DND-41 (cell line): ENCODE measurements around the gene DCLK2.

ENCODE experiments used
- ATAC-seq: fragments of 200-7000 bp; cut with Tn5 transposase; 3 replicates; pipeline ENCODE4 v1.9.1; 2021; ENCODE audit warnings: low read depth; ENCODE audit not compliant: insufficient read depth
- DNase-seq: peaks from one replicate; pipeline ENCODE4 v3.0.0-alpha.2; 2020
- H2AFZ ChIP-seq: 2 replicates; pipeline ENCODE4 v1.6.0; 2012; ENCODE audit warnings: low read depth, low read length
- H3K27ac ChIP-seq: 2 replicates; pipeline ENCODE4 v1.5.1; 2012; ENCODE audit warnings: low read length, inconsistent platforms
- H3K27me3 ChIP-seq: fragments of 200-600 bp; sonication (generic); 2 replicates; pipeline ENCODE4 v1.6.0; 2012; ENCODE audit warnings: low read length, mild to moderate bottlenecking, inconsistent platforms; ENCODE audit not compliant: insufficient read depth, poor library complexity
- H3K36me3 ChIP-seq: 2 replicates; pipeline ENCODE4 v1.5.1; 2012; ENCODE audit warnings: low read length, inconsistent platforms; ENCODE audit not compliant: insufficient read depth
- H3K4me1 ChIP-seq: 2 replicates; pipeline ENCODE4 v1.5.1; 2012; ENCODE audit warnings: mild to moderate bottlenecking, low read length; ENCODE audit not compliant: insufficient read depth
- H3K4me2 ChIP-seq: 2 replicates; pipeline ENCODE4 v1.6.0; 2012; ENCODE audit warnings: mild to moderate bottlenecking, moderate library complexity, low read length, inconsistent platforms; ENCODE audit not compliant: insufficient read depth
- H3K4me3 ChIP-seq, 2 experiments: fragments of 200-600 bp in 1 of 2; shearing (Covaris generic) in 1 of 2; 2 replicates each; pipeline ENCODE4 v1.5.1; 2012 to 2016; ENCODE audit warnings: inconsistent platforms in 2 of 2, low read length in 2 of 2, mild to moderate bottlenecking in 2 of 2, low read depth in 1 of 2, moderate library complexity in 1 of 2
- H3K79me2 ChIP-seq: 2 replicates; pipeline ENCODE4 v1.6.0; 2012; ENCODE audit warnings: low read length, inconsistent platforms; ENCODE audit not compliant: insufficient read depth
- H3K9ac ChIP-seq: 2 replicates; pipeline ENCODE4 v1.6.0; 2012; ENCODE audit warnings: low read depth, mild to moderate bottlenecking, inconsistent platforms, low read length, moderate library complexity
- H3K9me3 ChIP-seq: 2 replicates; pipeline ENCODE4 v1.5.1; 2012; ENCODE audit warnings: low read length, moderate library complexity, mild to moderate bottlenecking, inconsistent platforms; ENCODE audit not compliant: insufficient read depth, severe bottlenecking
- H4K20me1 ChIP-seq: 2 replicates; pipeline ENCODE4 v1.6.0; 2012; ENCODE audit warnings: low read length; ENCODE audit not compliant: insufficient read depth
- EZH2 ChIP-seq: IDR thresholded peaks from 3 replicates; pipeline ENCODE4 v1.6.1; 2012; ENCODE audit warnings: borderline replicate concordance, low read depth, mild to moderate bottlenecking, moderate library complexity, low read length, inconsistent platforms; ENCODE audit not compliant: severe bottlenecking
- TF ChIP-seq, protein P1 (sequence below): IDR thresholded peaks from 2 replicates; pipeline ENCODE4 v1.5.1; 2012; ENCODE audit warnings: borderline replicate concordance, low read length, moderate library complexity, mild to moderate bottlenecking; ENCODE audit not compliant: poor library complexity, severe bottlenecking; ENCODE audit errors: extremely low read depth

Gene DCLK2

DNA sequence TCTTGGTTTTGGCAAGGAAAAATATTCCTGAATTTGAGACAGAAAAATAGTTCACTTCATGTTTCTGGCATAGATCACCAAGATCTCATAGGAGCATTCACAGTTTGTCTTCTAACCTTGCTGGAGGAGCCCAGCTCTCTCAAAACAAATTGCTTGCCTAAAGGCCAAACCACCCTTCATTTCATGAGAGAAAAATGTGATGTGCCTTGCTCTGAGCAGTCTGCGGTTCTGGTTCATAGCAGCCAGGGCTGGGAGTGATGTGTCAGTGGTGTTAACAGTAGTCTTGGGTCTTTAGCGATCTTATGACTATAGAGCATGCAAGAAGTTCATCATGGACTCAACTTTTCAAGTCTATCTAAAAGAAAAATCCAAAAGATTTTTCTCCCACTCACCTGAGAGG, 183.3 kb downstream of the DCLK2 start:
- DNase-seq (no peak), ATAC-seq (no peak)
- no peaks in the 10 kb centered on the region for H3K27me3 ChIP-seq
- TF ChIP-seq, protein P1, sequence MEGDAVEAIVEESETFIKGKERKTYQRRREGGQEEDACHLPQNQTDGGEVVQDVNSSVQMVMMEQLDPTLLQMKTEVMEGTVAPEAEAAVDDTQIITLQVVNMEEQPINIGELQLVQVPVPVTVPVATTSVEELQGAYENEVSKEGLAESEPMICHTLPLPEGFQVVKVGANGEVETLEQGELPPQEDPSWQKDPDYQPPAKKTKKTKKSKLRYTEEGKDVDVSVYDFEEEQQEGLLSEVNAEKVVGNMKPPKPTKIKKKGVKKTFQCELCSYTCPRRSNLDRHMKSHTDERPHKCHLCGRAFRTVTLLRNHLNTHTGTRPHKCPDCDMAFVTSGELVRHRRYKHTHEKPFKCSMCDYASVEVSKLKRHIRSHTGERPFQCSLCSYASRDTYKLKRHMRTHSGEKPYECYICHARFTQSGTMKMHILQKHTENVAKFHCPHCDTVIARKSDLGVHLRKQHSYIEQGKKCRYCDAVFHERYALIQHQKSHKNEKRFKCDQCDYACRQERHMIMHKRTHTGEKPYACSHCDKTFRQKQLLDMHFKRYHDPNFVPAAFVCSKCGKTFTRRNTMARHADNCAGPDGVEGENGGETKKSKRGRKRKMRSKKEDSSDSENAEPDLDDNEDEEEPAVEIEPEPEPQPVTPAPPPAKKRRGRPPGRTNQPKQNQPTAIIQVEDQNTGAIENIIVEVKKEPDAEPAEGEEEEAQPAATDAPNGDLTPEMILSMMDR, result no peak
- no peak for TF ChIP-seq EZH2
- no peak overlapping the region for H3K27ac ChIP-seq
- no peaks in the 10 kb centered on the region for H3K36me3 ChIP-seq
- no peak overlapping the region for H3K9ac ChIP-seq
- H3K4me3 ChIP-seq, result no peak overlapping the region
- H4K20me1 ChIP-seq, result no peaks in the 10 kb centered on the region
- H3K4me2 ChIP-seq, result no peak overlapping the region
- no peak overlapping the region for H2AFZ ChIP-seq
- H3K4me1 ChIP-seq, result no peaks in the 10 kb centered on the region
- H3K79me2 ChIP-seq, result no peaks in the 10 kb centered on the region
- H3K9me3 ChIP-seq, result no peaks in the 10 kb centered on the region

DNA sequence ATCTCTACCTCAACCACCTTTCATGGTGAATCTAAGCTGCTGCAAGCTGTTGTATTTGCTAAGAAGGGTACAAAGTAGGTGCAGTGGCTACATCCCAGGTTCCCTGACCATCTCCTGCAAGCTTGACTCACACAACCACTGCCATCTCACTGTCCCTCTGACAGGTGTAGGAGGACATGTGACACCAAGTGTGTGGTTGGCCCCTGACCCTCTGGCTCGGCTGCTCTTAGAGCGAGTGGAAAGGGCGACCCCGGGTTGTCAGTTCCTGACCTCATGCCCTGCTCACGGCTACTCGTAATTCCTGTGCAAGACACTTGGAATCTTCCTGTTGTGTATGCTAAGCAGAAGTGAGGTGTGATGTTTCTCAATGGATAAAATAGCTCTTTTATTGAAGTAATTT, 184.4 kb downstream of the DCLK2 start:
- H4K20me1 ChIP-seq, result no peaks in the 10 kb centered on the region
- no peak overlapping the region for H3K27ac ChIP-seq

DNA sequence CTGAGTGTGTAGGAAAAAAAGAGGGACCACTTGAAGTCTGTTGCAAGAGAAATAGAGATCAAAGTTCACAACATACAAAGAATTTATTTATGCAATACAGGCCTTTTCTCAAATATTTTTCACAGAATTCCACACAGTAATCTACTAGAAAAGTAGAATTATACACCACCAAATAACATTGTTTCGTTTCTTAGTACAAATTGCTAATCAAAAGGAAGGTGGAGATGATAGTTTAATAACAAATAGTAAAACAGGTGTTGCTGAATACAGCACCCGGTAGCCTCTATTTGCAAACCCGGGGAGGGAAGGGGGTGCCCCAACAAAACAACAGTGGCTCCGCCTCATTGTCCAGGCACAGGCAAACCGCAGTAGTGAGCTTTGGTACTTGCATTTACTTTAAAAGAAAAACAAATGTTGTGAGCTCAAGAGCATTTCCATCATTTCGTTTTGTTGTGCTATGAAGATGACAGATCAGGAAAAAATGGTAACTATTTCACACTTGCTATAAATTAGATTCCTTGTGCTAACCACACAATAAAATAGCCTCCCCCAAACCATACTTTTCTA, 186.4 kb downstream of the DCLK2 start:
- Histone ChIP-seq H4K20me1 (no peaks in the 10 kb centered on the region), H2AFZ (no peak overlapping the region), H3K36me3 (no peaks in the 10 kb centered on the region), H3K79me2 (no peaks in the 10 kb centered on the region), H3K4me1 (no peaks in the 10 kb centered on the region), H3K9ac (no peak overlapping the region), H3K27ac (no peak overlapping the region), H3K27me3 (no peaks in the 10 kb centered on the region), H3K4me2 (no peak overlapping the region), H3K9me3 (no peaks in the 10 kb centered on the region), H3K4me3 (no peak overlapping the region)
- DNase-seq (no peak), ATAC-seq (no peak)
- TF ChIP-seq, protein P1, result no peak
- TF ChIP-seq EZH2, result no peak

More for the DNA sequence above, 184.4 kb downstream of the DCLK2 start:
- H3K79me2 ChIP-seq, result no peaks in the 10 kb centered on the region
- TF ChIP-seq, protein P1, result no peak
- no peak for TF ChIP-seq EZH2
- H2AFZ ChIP-seq, result no peak overlapping the region
- H3K36me3 ChIP-seq, result no peaks in the 10 kb centered on the region
- H3K9me3 ChIP-seq, result no peaks in the 10 kb centered on the region
- H3K9ac ChIP-seq, result no peak overlapping the region
- H3K27me3 ChIP-seq, result no peaks in the 10 kb centered on the region
- DNase-seq, result no peak
- H3K4me2 ChIP-seq, result no peak overlapping the region
- H3K4me1 ChIP-seq, result no peaks in the 10 kb centered on the region
- no peak overlapping the region for H3K4me3 ChIP-seq
- ATAC-seq, result no peak
